HCT116 (cell line): ENCODE results near the gene WDR35. TPM values are rescaled to one million over a fixed set of nuclear protein-coding genes. Genes with fewer than 3 reads are reported as not detected.
A peak's percentile ranks its signal among the peaks of the same experiment; 100 is the strongest.

Source experiments
- ATAC-seq: fragments of 200-7000 bp; cut with Tn5 transposase; 2 replicates; pipeline ENCODE4 v1.9.1; 2020; ENCODE audit warnings: mild to moderate bottlenecking, moderate library complexity
- BruUV-seq: library from RNA; stranded (reverse); fragments of 400-500 nt; replicated peaks from 2 replicates; lab custom pipeline; 2021; lab: Mats Ljungman, UMichigan
- CTCF ChIA-PET: fragments of 300-600 bp; sonication (Branson Sonifier 250); formaldehyde crosslinking; loops from one replicate; lab custom pipeline; 2021; ENCODE audit warnings: antibody characterized with exemption; lab: Charles Lee
- POLR2A ChIA-PET: fragments of 300-600, 350-600 bp; sonication (Branson Sonifier 250); formaldehyde crosslinking; loops from one replicate; lab custom pipeline; 2021; ENCODE audit warnings: antibody characterized with exemption; lab: Charles Lee
- RAD21 ChIA-PET, 2 experiments: fragments of 300-600 bp; sonication (Branson Sonifier 250); formaldehyde crosslinking; loops; one replicate each; lab custom pipeline; 2023; ENCODE audit warnings: low total read pairs in 2 of 2; ENCODE audit not compliant: uncharacterized antibody in 2 of 2, unreplicated experiment in 2 of 2, low non-redundant PET in 1 of 2; lab: Charles Lee
- DNase-seq: peaks from one replicate; pipeline ENCODE4 v3.0.0-alpha.2; 2010; ENCODE audit warnings: low read depth, low spot score
- H2AFZ ChIP-seq: fragments of 200-600 bp; shearing (Covaris generic), sonication (generic); 2 replicates; pipeline ENCODE4 v1.6.1; 2017; ENCODE audit warnings: low read depth, mixed run types, mixed read lengths, antibody characterized with exemption, low read length; ENCODE audit not compliant: poor library complexity, severe bottlenecking
- H3K27ac ChIP-seq: 2 replicates; pipeline ENCODE4 v1.5.1; 2012; ENCODE audit warnings: low read depth, low read length
- H3K27me3 ChIP-seq: fragments of 200-600 bp; sonication (generic); 2 replicates; pipeline ENCODE4 v1.6.1; 2016; ENCODE audit warnings: mixed run types, low read length, mixed read lengths; ENCODE audit not compliant: insufficient read depth
- H3K36me3 ChIP-seq, 2 experiments: fragments of 200-500 bp in 1 of 2; fragments of 200-600 bp in 1 of 2; sonication (Bioruptor generic) in 1 of 2; sonication (generic) in 1 of 2; 2 replicates each; pipeline versions ENCODE4 v1.5.1 to v1.6.1; 2014 to 2016; ENCODE audit warnings: low read length in 2 of 2, inconsistent platforms in 1 of 2, mixed read lengths in 1 of 2, mixed run types in 1 of 2; ENCODE audit not compliant: insufficient read depth in 2 of 2, control insufficient read depth in 1 of 2
- H3K4me1 ChIP-seq, 2 experiments: fragments of 200-600 bp in 1 of 2; sonication (generic) in 1 of 2; 2 replicates each; pipeline versions ENCODE4 v1.5.1 to v1.6.1; 2012 to 2017; ENCODE audit warnings: low read length in 2 of 2, inconsistent platforms in 1 of 2, mild to moderate bottlenecking in 1 of 2, mixed read lengths in 1 of 2, mixed run types in 1 of 2, moderate library complexity in 1 of 2; ENCODE audit not compliant: insufficient read depth in 2 of 2, control insufficient read depth in 1 of 2
- H3K4me2 ChIP-seq: fragments of 200-600 bp; sonication (generic); 2 replicates; pipeline ENCODE4 v1.6.1; 2017; ENCODE audit warnings: mixed run types, low read length, mixed read lengths
- H3K4me3 ChIP-seq, 2 experiments: fragments of 200-600 bp in 1 of 2; sonication (generic) in 1 of 2; replicated peaks in 1 of 2; 2 replicates each; pipeline ENCODE4 v1.5.1; 2011 to 2016; ENCODE audit warnings: low read length in 2 of 2, control low read depth in 1 of 2, low read depth in 1 of 2, mild to moderate bottlenecking in 1 of 2, mixed read lengths in 1 of 2, mixed run types in 1 of 2
- H3K79me2 ChIP-seq: fragments of 200-600 bp; sonication (generic); 2 replicates; pipeline ENCODE4 v1.6.1; 2017; ENCODE audit warnings: mild to moderate bottlenecking, mixed run types, low read length, moderate library complexity, mixed read lengths; ENCODE audit not compliant: insufficient read depth
- H3K9ac ChIP-seq: fragments of 200-600 bp; sonication (generic); 2 replicates; pipeline ENCODE4 v1.6.1; 2016; ENCODE audit warnings: low read length, mixed read lengths
- H3K9me2 ChIP-seq: fragments of 200-600 bp; sonication (generic), shearing (Covaris generic); 2 replicates; pipeline ENCODE4 v1.6.1; 2017; ENCODE audit warnings: mixed run types, mild to moderate bottlenecking, moderate library complexity; ENCODE audit not compliant: insufficient read depth
- H3K9me3 ChIP-seq, 2 experiments: fragments of 200-500 bp in 1 of 2; fragments of 200-600 bp in 1 of 2; sonication (Bioruptor generic) in 1 of 2; sonication (generic) in 1 of 2; 2 replicates each; pipeline ENCODE4 v1.6.1; 2014 to 2017; ENCODE audit warnings: low read length in 2 of 2, mixed read lengths in 2 of 2, inconsistent platforms in 1 of 2, low read depth in 1 of 2, mild to moderate bottlenecking in 1 of 2, mixed run types in 1 of 2, moderate library complexity in 1 of 2; ENCODE audit not compliant: control insufficient read depth in 1 of 2, insufficient read depth in 1 of 2
- H4K20me1 ChIP-seq: fragments of 200-600 bp; sonication (generic), shearing (Covaris generic); 2 replicates; pipeline ENCODE4 v1.6.1; 2017; ENCODE audit warnings: mixed run types, mild to moderate bottlenecking, moderate library complexity; ENCODE audit not compliant: insufficient read depth
- ATF3 ChIP-seq: IDR thresholded peaks from 2 replicates; pipeline ENCODE4 v1.6.1; 2012
- CBX3 ChIP-seq: IDR thresholded peaks from 2 replicates; pipeline ENCODE4 v1.6.1; 2012; ENCODE audit warnings: low read depth
- CEBPB ChIP-seq: IDR thresholded peaks from 2 replicates; pipeline ENCODE4 v1.6.1; 2012; ENCODE audit warnings: low read depth
- EZH2phosphoT487 ChIP-seq: fragments of 200-600 bp; IDR thresholded peaks from 2 replicates; pipeline ENCODE4 v1.6.1; 2018; ENCODE audit warnings: antibody characterized with exemption, borderline replicate concordance
- FOSL1 ChIP-seq: IDR thresholded peaks from 2 replicates; pipeline ENCODE4 v1.6.1; 2012; ENCODE audit warnings: low read depth
- POLR2A ChIP-seq: IDR thresholded peaks from 2 replicates; pipeline ENCODE4 v1.7.0; 2011; ENCODE audit warnings: borderline replicate concordance; ENCODE audit not compliant: insufficient read depth, insufficient read length; ENCODE audit errors: extremely low read depth
- RAD21 ChIP-seq: IDR thresholded peaks from 2 replicates; pipeline ENCODE4 v1.6.1; 2012; ENCODE audit warnings: low read depth, mild to moderate bottlenecking
- REST ChIP-seq: IDR thresholded peaks from 2 replicates; pipeline ENCODE4 v1.6.1; 2012; ENCODE audit warnings: low read depth
- TCF7L2 ChIP-seq: IDR thresholded peaks from 2 replicates; pipeline ENCODE4 v1.7.0; 2011; ENCODE audit warnings: borderline replicate concordance, inconsistent platforms; ENCODE audit not compliant: insufficient read depth, insufficient read length; ENCODE audit errors: extremely low read depth
- ZFX ChIP-seq: fragments of 450-650 bp; IDR thresholded peaks from 2 replicates; pipeline ENCODE4 v1.6.1; 2017
- intact Hi-C: fragments of 100-400 bp; cut with micrococcal nuclease; formaldehyde crosslinking; loops from 2 replicates; pipeline ENCODE4 v1.10.0; 2022
- total RNA-seq: library from RNA; stranded (reverse); gene quantifications from one replicate; pipeline ENCODE4 v1.2.1, GENCODE V29; 2021; ENCODE audit not compliant: unreplicated experiment

WDR35 gene
- total RNA-seq, 1 experiment from 2014 or later: 9.6 TPM

GRCh38 chr2:19898592-19899329 lies 91.1 kb downstream of the WDR35 start:
- ChIA-PET CTCF (no interaction called here), RAD21 (no interaction called here), POLR2A (interaction anchor here (0.7 kb wide), 1 partner anchor 13 kb away, joined by 3 read pairs; no protein-coding TSS in a partner anchor)
- no peak overlapping the region for H3K9ac ChIP-seq
- H3K27me3 ChIP-seq: no peaks in the 10 kb centered on the region
- H3K4me1 ChIP-seq: peaks cover 11 to 18% of the 10 kb centered on the region in 2 experiments
- H3K36me3 ChIP-seq: no peaks in the 10 kb centered on the region
- H3K79me2 ChIP-seq: peaks cover 41% of the 10 kb centered on the region
- ATAC-seq (no peak), DNase-seq (no peak)
- TF ChIP-seq CBX3: no peak
- TF ChIP-seq ZFX: no peak
- TF ChIP-seq EZH2phosphoT487: no peak
- TF ChIP-seq ATF3: no peak
- no peak for TF ChIP-seq TCF7L2
- no peak for TF ChIP-seq RAD21
- TF ChIP-seq FOSL1: no peak
- TF ChIP-seq CEBPB: no peak
- TF ChIP-seq REST: no peak
- no peak for TF ChIP-seq POLR2A
- no peak overlapping the region for H3K4me3 ChIP-seq
- BruUV-seq: TSS peak; percentile 2
- H3K9me3 ChIP-seq: no peaks in the 10 kb centered on the region
- no peak overlapping the region for H2AFZ ChIP-seq
- no peak overlapping the region for H3K27ac ChIP-seq
- H3K4me2 ChIP-seq: no peak overlapping the region
- no peaks in the 10 kb centered on the region for H3K9me2 ChIP-seq
- no peaks in the 10 kb centered on the region for H4K20me1 ChIP-seq
- intact Hi-C loops: no loop called here
